Measurements from ENCODE around the gene MGMT. TPM values are rescaled to one million over a fixed set of nuclear protein-coding genes. Genes with fewer than 3 reads are reported as not detected.

MGMT gene
- total RNA-seq, 1 donor from 2014 or later: 22.7 TPM

DNA sequence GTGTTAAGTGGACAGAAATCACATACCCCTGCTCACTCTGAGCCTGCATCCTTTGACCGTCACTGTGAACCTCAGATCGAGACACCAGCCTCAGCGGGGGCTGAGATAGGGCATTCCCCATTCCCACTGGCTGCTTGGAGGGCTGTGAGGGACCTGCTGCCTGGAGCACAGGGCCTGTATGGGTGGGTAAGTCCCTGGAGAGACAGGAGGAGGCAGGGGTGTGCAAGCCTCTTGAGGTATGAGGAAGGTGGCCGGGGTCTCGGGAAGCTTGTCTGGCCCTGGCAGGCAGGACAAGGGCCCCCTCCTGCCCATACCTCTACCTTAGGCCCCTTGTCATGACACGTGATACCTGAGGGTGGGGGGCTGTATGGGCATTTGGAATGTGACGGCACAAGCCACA is 187.4 kb downstream of the MGMT start:
- DNase-seq (ENCODE audit: low read depth): no peak

DNA sequence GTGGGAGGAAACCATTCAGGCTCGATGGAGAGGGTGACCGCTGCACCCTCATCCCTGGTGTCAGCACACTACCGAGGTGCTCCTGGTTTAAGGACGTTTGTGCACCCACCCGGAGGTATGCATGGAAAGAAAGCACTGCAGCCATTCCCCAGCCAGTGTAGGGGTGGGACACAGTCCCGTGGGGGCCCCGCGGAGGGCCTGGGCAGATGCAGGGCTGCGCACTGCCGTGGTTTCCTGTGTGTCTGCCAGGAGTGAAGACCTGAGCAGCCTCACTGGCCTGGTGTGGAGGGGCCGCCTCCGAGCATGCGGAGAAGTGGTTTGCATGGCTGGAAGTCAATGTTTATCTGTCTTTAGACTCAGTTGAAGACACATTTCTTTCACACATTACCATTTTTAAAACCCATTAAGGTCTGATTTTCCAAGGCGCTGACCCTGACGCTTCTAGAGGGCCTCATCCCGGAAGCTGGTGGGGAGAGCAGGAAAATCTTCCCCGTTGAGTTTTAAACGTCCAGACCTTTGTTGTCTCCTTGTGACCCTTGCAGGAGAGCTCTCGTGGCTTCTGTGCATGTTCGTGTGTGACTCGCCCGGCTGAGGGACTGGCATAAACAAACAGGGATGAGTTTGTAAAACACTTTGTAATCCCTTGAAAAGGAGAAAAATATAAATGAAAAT is 188.1 kb downstream of the MGMT start:
- DNase-seq (ENCODE audit: low read depth): no peak

DNA sequence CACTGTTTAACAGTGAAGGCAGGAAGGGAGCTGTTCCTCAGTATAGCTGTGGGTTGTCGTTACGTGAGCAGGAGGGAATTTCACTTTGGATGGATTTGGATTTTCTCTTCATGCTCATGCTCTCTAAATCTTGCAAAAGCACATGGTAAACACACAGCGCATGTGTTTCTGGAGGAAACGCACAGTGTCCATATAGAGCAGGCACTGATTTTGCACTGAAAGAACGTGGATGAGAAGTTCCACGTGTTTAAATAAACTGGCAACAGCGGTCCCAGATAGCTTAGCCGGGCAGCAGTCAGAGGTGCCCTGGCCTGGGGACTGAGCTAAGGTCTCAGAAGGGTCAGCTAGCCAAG is 188.6 kb downstream of the MGMT start:
- no peak for DNase-seq (ENCODE audit: low read depth)

DNA sequence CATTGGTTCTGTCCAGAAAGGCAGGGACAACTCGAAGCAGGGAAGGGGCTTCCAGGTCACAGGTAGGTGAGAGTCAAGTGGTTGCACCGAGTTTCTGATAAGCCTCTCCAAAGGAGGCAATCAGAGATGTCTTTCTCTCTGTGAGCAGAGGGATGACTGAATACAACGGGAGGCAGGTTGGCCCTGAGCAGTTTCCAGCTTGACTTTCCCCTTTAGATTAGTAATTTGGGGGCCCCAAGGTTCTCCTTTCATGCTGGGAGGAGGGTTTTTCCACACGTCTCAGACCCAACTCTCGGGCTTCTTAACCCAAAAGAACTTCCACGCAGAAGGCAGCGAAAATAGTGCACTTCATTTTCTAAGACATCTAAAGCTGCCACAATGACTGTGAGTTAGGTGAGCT is 189.6 kb downstream of the MGMT start:
- no peak for DNase-seq (ENCODE audit: low read depth)

DNA sequence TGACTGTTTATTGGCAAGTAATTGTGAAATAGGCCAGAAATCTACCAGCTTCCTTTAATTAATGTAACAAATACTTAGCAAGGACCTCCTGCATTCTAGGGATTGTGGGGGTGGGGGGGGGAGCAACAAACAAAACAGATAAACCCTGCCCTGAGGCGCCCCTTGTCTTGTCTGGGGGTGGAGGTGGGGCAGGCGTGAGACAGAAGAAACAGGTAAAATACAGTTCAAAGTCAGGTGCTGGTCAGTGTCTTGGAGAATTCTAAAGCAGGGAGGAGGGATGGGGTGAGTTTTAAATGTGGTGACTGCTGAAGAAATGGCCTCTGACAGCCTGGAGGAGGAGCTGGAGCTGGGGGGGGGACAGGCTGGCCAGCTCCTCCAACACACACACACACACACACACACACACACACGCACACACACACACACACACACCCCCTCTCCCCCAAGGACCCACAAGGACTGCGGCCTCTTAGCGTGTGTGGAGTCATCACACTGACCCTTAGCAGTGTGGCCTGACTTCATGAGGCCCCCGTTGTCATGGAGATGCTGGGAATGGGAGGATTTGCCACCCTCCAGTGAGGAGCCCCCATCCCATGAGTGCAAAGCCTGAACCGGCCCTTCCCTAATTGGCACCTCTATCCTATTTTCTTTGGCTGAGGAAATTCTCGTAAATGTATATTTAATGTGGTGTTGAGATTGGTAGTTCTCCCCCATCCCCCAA is 190.4 kb downstream of the MGMT start:
- no peak for DNase-seq (ENCODE audit: low read depth)

DNA sequence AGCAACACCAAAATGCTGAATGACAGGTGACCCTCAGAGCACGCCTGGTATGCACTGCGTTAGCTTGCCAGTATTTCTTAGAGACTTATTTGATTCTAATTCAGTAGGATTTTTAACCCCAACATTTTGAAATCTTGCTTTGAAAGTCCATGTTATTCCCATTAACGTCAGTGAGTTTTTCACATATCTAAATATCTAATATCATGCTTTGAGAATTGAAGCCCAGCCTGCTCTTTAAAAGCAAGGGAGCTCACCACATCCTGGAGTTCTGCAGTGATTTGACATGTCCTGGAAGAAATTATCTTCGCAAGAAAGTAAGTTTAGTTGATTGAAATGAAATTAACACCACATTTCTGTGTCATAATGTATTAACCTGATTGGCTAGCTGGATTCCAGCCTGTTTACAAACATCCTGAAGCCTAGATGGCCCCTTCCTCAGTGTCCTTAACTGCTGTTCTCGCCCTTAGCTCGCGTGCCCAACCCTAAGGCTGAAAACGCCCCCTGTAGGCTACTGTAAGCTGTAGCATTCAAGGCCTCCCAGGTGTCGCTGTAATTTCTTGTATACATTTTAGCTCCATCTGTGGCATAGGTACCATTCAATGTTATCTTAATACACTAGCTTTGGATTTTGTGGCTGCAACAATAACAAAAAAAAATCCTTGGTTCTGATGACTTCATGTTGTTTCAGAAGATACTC is 191.5 kb downstream of the MGMT start:
- no peak for DNase-seq (ENCODE audit: low read depth)

DNA sequence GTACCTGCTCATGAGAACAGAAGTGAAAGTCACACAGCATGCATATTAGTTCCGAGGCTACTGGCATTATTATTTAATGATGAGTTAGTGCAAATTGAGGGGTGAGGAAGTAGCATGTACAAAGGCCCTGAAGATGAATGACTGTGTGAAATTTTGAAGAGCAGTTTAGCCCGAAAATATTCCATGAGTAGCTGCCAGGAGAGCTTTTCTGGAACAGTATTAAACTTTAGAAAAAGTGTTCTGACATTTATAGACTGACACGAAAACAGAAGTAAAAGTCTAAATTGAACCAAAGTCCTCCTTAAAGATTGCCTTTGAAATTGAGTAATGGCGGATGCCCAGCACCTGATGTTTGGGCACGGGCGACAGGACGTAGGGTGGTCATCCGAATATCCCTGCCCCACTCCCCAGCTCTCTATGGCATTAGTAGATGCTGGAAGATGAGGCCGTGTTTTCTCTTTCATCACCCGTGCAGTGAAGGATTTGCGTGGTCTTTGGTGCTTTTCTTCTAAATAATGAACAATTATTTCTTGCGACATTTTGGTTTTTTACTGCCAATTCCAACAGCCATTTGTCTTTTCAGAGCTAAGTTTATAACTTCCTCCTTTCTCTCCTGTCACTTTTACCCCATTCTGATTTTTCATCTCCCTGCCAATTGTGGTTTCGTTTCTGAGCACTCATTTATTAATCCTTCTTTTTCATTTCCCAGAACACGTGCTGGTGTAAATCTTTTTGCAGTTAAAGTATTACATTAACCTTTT is 192.6 kb downstream of the MGMT start:
- DNase-seq (ENCODE audit: low read depth): no peak

DNA sequence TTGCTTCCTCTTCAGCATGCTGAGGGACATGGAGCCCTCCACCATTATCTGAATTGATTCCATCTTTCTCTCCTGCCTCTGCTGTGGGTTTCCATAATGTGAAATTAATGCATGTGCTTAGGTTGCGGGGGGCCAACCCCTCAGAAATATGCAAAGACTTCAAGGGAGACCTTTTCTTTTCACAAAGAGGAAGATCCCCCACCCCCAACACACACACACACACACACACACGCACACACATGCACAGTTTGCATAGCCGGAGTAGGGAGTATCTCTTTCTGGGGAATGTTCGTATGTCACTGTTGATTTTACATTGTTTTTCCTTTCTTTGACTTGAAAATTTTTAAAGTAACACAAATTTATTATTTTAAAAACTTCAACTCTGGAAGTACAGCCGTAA is 193.5 kb downstream of the MGMT start:
- DNase-seq (ENCODE audit: low read depth): no peak

DNA sequence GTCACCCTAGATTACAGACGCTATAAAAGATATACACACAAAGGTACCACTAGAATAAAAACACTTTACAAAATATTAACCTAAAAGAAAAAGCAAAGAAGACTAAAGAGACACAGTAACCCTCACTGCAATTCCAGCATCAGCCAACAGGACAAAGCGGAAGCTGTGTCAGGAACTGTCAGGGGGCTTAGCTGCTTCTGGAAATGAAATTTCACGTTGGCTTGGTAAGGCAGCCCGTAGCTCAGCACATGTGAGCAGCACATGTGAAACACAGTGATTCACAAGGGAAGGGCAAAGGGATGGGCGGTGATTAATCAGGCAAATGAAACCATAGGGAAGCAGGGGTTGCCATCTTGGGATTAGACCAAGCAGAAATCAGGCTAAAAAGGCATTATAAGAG is 195.4 kb downstream of the MGMT start:
- no peak for DNase-seq (ENCODE audit: low read depth)

DNA sequence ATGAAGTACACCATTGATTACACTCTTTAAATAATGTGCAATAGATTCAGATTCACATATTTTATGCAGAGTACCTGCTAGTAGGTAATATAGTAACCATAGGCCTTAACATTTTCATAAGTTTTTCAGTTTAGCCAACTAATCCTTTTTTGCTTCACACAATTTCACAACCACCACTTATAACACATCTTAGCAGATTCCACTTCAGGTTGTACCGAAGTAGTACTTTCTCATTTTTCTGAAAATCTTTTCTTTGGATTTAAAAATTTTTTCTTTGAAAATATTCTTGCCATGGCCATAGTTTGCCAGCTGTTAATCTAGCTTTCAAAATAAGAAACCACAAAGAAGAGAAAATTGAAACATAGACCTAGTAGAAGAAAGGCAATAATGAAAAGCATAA is 203.1 kb downstream of the MGMT start:
- no peak for DNase-seq (ENCODE audit: low read depth)

DNA sequence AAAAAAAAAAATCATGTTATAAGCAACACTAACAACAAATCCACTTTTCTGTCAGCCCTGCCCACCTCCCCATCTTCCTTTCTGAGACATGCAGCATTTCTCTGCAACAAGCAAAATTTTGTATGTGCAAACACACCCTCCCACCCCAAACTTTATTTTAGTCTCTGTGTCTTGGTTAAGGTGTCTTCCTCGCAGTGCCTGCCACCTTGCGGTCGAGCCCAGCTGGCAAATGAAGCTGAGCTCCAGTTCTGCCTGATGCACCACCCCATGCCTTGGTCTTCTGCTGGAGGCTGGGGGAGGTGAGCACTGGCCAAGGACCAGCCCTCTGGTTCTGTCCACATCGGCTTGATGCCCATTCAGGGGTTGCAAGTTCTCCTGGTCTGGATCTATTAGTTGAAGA is 206.3 kb downstream of the MGMT start:
- DNase-seq (ENCODE audit: low read depth): no peak

DNA sequence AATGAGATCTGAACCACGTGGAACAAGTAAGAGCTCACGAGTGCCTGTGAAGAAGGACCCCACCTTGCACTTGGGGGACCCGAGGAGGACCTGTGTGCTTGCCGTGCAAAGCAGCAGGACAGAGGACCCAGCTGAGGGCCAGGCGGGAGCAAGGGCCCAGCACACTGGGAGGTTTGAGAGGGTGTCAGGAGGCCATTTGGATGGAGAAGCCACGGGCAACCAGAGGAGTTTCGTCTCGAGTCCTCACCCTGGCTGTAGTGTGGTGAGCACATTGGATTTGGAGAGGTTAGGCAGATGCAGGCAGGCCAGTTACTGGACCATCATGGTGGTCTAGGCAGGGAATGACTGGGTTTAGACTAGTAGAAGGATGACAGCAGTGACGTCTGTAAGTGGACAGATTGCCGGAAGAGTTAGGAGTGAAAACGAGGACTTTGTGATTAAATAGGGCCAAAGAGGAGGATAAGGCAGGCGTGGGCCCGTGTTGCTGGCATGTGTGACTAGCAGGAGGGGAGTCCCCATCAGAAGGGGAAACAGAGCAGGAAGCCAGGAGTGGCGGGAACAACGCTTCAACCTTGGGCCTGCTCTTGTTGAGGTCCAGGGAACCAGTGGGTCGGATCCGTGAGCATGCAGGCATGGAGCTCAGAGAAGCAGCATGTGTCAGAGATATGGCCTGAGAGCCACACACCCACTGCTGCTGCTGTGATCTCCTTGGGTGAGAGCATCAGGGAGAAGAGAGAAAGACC is 208.2 kb downstream of the MGMT start:
- no peak for DNase-seq (ENCODE audit: low read depth)

DNA sequence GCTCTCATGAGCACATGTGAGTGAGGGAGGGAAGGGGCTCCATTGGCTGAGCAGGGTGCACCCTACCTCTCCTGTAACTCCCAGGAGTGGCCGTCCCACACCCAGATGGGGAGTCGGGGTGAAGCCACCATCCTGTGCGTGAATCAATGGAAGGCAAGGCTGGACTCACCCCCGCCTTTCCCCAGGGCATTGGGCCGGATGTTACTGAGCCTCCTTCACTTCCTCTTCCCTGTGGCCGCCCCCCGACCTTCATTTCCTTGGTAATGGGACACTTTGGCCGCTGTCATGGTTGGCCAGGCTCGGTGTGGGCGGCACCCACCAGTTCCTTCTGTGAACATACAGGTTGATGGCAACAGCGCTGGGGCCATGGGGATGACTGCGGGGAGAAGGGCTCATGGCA is 209.0 kb downstream of the MGMT start:
- DNase-seq (ENCODE audit: low read depth): no peak

DNA sequence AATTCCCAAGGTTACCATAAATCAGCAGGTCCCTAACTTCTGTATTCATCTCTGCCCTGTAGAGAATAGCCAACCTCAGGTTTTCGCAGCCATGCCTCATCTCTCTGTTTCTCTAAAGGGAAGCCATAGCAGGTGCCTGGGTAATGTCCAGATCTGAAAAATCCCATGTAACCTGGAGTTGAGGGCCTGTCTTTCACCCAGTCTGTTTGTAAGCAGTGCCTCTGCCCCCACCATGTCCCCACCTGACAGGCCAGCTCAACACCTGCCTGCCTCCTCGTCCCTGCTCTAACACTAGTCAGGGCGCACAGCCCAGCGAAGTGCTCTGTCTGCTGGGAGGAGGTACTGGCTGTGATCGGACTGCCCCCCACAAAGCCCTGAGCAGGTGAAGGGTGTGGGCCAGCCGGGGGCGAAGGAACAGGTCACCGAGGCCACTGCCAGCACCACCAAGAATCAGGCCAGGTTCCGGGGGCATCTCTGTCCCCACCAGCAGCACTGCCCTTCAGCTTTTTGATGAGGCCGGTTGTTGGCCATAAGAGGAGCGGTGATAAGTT is 210.4 kb downstream of the MGMT start:
- DNase-seq (ENCODE audit: low read depth): no peak

DNA sequence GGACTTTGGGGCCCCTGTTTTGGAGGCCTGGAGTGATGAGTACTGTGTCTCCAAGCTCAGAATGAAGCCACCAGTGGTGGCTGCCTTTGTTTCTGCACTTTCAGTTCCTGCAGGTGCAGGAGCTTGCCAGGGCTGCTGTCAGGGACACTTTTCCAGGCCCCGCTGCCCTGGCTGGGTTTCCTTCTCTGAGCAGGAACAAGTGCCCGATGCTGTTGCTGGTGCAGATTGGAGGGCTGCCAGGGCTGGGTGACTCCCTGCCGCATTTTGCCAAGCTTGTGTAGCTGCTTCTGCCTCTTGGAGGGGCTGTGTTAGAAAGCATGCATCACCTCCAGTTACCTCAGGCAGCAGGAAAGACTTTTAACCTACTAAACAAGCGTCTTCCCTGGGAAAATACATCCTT is 211.1 kb downstream of the MGMT start:
- no peak for DNase-seq (ENCODE audit: low read depth)

DNA sequence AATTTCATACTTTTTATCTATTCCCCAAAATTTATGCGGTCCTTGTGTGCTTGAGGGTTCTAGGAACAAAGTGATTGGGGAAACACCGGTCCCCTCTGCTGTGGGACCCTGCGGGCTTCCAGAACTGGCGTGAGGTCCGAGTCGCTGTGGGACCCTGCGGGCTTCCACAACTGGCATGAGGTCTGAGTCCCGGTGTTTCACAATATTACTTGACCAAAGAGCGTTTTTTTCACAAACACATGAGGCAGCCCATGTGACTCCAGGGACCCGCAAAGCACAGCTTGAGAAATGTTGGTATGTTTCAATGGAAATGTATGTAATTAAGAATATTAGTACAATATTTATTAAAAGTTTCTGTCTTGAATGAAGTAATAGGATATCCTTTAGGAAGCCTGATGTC is 212.2 kb downstream of the MGMT start:
- no peak for DNase-seq (ENCODE audit: low read depth)

DNA sequence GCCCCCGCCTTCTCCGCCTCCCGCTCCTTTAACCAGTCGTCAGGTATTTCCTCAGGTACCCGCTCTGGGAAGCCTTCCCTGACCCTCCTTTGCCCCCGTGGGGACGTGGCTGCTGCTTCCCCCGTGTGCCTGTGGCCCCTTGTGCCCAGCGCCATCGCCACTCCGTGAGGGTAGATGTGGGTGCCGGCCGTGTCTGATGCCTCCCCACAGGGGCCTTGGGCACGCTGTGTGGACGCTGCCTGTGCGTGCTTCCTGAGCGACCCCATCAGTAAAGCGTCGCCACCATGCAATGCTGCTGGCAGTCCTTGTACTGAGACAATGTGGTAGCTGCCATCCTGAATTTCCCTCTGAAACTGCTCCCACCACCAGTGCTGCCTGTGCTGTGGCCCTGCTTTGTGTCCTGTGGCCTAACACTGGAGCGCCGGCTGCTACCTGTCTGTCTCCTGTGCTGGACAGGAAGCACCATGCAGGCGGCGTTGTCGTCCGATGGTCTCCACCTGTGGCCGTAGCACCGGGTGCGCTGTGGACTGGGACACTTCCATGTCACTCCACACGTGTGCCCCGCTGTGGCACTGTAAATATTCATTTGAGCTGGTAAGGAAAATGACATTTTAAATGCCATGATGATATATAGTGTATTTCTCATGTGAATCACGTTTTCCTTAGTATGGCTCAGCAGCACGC is 213.8 kb downstream of the MGMT start:
- DNase-seq (ENCODE audit: low read depth): no peak

DNA sequence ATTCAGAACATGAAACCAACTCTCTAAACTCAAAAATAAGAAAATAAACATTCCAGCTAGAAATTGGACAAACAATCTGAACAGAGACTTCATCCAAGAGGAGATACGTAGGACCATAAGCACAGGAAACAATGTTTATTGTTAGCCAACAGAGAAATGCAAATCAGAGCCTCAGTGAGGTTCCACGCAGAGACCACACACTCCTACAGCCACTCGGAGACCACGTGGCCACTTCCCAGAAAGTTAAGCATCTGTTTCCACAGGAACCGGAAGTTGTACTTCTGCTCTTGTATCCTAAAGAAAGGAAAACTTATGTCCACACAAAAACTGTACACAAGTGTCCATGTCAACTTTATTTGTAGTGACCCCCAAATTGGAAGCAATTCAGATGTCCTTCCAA is 214.8 kb downstream of the MGMT start:
- DNase-seq (ENCODE audit: low read depth): no peak

DNA sequence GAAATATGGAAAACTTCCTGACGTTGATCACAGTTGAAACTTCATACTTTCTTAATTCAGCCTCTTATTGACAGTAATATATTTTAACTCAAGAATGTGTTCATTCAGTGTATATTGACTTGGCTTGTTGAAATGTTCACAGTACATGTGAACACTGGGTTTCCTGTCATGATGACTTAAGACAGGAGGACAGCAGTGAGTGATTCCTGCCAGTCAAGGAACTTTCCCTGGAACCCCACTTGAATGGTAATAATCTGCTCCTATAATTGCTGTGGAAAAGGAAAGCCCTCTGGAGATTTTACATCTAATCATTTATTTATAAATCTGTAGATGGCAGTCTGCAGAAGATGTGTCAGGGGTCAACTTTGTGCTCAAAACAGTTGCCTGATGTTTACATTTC is 216.5 kb downstream of the MGMT start:
- no peak for DNase-seq (ENCODE audit: low read depth)

DNA sequence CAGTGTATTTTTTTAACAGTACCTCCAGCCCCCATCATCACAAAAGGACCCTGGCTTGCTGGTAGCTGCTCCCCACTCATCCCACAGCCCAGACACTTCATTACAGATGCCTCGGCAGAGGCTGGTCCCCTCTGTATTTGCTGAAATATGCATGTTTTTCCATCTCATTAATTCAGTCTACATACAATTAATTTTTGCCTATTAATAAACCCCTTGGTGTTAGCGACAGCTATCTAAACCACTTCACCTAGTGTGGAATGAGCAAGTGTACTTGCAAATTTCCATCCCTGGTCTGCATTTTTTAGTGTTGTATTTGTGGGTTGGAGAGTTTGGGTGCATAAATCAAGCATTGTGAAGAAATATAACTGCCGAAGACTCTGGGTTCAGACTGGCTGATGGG is 216.9 kb downstream of the MGMT start:
- no peak for DNase-seq (ENCODE audit: low read depth)

DNA sequence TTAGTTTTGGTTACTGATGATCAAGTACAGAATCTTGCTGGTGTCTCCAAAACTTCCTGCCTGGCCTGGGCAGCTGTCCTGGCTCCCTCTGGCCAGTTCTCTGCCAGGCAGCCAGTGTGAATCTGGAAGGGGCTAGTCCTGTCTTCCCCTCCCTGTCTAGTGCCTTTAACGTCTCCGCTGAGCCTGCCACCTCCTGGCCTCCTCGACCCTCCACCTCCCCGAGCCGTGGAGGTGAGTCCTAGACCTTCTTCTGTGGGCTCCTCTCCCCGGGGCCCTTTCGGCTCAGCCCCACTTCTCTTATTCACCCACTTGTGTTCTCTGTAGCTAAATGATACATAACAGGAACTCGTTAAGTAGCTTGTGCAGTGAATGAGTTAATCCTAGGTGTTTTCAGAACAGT is 218.2 kb downstream of the MGMT start:
- no peak for DNase-seq (ENCODE audit: low read depth)
